T-helper 1 cell treated with Interleukin-12 subunit alpha and Interleukin-12 subunit beta and Interleukin-4 antibody, amounts not matched to agents 30 μg/mL and 1 μg/mL, for 36 hours (primary cell): ENCODE results near the gene TBK1.

ENCODE experiments used
- H3K27ac Mint-ChIP-seq: one replicate; pipeline ENCODE4 v1.8.0; 2021; ENCODE audit warnings: mild to moderate bottlenecking, mixed read lengths
- H3K27me3 Mint-ChIP-seq: one replicate; pipeline ENCODE4 v1.8.0; 2021; ENCODE audit warnings: low read depth, mixed read lengths
- H3K36me3 Mint-ChIP-seq: one replicate; pipeline ENCODE4 v1.8.0; 2021; ENCODE audit warnings: low read depth, mixed read lengths
- H3K4me1 Mint-ChIP-seq: one replicate; pipeline ENCODE4 v1.8.0; 2021; ENCODE audit warnings: low read depth, mixed read lengths
- H3K4me3 Mint-ChIP-seq: one replicate; pipeline ENCODE4 v1.8.0; 2021; ENCODE audit warnings: mild to moderate bottlenecking, moderate library complexity, mixed read lengths
- H3K9me3 Mint-ChIP-seq: one replicate; pipeline ENCODE4 v1.8.0; 2021; ENCODE audit warnings: mixed read lengths

TBK1 gene

DNA sequence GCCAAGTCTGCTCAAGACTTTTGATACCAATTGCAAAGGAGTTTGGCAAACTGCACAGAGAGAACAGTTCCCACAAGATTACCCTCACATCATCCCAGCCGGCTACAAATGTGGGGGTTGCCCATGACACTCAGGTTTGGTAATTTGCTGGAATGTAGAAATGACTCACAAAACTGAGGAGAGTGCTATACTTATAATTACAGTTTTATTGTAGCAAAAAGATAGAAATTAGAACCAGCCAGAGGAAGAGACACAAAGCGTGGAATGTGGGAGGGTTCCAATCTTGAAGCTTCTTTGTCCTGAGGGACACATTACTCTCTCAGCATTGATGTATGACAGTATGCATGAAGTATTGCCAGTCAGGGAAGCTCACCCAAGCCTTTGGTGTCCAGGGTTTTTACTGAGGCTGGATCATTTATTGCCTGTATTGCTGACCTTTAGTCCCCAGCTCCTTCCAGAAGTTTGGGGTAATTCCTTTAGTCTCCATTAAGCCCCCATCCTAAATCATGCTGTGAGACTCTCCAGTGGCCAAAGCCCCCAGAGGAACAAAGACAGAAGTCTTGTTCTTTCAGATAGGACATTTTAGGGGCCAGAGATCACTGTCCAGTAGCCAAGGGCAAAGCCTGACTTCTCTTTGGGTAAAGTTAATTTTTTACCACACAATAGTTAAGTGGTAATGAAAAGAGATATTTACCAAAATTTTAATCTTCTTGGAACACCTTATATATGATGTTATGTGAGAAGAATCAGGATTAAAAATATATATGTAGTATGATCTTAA is 9.9 kb downstream of the TBK1 start:
- Mint-ChIP-seq H3K4me1 (peaks cover 22% of the 10 kb centered on the region), H3K36me3 (peaks cover 38% of the 10 kb centered on the region), H3K4me3 (no peak overlapping the region), H3K9me3 (no peaks in the 10 kb centered on the region), H3K27ac (no peak overlapping the region), H3K27me3 (no peaks in the 10 kb centered on the region)

- Mint-ChIP-seq H3K27ac (no peak overlapping the region), H3K4me3 (no peak overlapping the region), H3K4me1 (peaks cover 7% of the 10 kb centered on the region), H3K27me3 (no peaks in the 10 kb centered on the region), H3K36me3 (peaks cover 34% of the 10 kb centered on the region), H3K9me3 (no peaks in the 10 kb centered on the region)
Observed at GRCh38 chr12:64466178-64466577, 14.3 kb downstream of the TBK1 start.

DNA sequence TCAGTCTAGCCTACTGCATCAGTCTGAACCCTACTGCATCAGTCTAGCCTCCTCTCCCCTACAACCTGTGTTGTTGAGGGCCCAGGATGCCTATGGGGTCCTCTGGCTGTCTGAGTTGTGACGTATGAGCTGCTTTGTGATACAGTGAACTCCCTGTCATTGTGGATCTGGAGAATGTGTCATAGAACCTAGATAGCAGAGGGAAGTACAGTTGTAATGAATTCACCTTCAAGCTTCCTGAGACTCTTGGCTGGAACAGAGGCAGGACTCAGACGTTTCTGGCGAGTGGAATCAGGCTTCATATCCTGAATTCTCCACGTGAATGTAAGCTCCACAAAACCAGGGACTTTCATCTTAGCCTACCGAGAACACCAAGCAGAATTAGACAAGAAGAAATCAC is 17.0 kb downstream of the TBK1 start:
- Mint-ChIP-seq H3K9me3 (no peaks in the 10 kb centered on the region), H3K27ac (no peak overlapping the region)

DNA sequence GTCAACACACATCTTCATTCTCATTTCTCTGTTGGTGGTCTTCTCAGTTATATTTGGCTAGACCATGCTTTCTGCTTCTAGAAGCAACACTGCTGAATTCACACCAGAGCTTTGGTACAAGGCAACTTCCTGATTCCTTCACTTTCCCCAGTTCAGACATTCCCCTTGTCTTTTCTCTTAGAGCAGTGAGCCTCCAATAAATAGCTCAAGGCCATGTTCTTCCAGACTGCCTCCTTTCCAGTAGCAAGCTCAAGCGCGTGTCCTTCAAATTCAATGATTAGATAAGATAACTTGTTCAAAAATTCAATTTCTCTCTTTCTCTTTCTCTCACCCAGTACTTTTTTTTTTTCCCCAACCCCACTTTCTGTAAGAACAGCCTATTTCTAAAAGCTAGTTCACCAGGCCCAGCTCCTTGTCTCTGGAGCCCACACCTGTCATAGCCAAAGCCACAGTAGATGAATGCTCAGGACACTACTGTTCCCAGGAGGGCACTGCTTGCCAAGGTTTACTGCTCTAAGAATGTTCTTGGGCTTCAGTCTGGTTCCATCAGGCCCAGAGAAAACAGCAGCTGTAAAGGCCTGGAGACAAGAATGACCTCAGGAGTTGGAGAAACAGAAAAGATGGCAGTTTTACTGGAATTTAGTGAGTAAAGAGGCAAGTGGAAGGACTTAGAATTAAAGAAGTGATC is 17.7 kb downstream of the TBK1 start:
- Mint-ChIP-seq H3K4me3 (no peak overlapping the region), H3K27me3 (no peaks in the 10 kb centered on the region)

More for the DNA sequence above, 17.0 kb downstream of the TBK1 start:
- Mint-ChIP-seq H3K4me1 (peaks cover 7% of the 10 kb centered on the region), H3K4me3 (no peak overlapping the region), H3K36me3 (peaks cover 45% of the 10 kb centered on the region), H3K27me3 (no peaks in the 10 kb centered on the region)

DNA sequence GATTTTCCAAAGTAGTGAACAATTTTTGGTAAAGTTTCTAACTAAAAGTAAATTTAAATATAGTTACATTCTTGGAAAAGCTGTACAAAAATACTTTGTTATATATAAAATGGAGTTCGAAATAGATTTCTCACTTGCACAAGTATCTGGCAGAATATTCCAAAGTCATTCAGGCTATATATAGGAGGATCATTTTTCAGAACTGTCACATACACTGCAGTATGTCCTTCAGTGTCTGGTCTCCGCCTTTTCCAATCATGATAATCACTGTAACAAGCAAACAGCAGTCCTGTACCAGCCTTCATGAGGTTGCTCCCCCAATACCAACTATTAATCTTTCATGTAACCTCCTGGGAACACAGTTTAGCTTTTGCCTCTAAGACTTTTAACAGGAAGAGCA is 18.6 kb downstream of the TBK1 start:
- Mint-ChIP-seq H3K9me3 (peaks cover 5% of the 10 kb centered on the region), H3K27ac (no peak overlapping the region), H3K4me3 (no peak overlapping the region), H3K4me1 (peaks cover 7% of the 10 kb centered on the region), H3K27me3 (no peaks in the 10 kb centered on the region), H3K36me3 (peaks cover 48% of the 10 kb centered on the region)

More for the DNA sequence above, 17.7 kb downstream of the TBK1 start:
- H3K27ac Mint-ChIP-seq = no peak overlapping the region
- H3K36me3 Mint-ChIP-seq = peaks cover 45% of the 10 kb centered on the region
- no peaks in the 10 kb centered on the region for H3K9me3 Mint-ChIP-seq
- H3K4me1 Mint-ChIP-seq = peaks cover 7% of the 10 kb centered on the region

GRCh38 chr12:64473176-64473575 is 21.3 kb downstream of the TBK1 start:
- H3K36me3 Mint-ChIP-seq = peaks cover 63% of the 10 kb centered on the region
- peaks cover 9% of the 10 kb centered on the region for H3K4me1 Mint-ChIP-seq
- no peak overlapping the region for H3K4me3 Mint-ChIP-seq
- H3K9me3 Mint-ChIP-seq = peaks cover 22% of the 10 kb centered on the region
- no peaks in the 10 kb centered on the region for H3K27me3 Mint-ChIP-seq
- no peak overlapping the region for H3K27ac Mint-ChIP-seq

- H3K36me3 Mint-ChIP-seq = peaks cover 57% of the 10 kb centered on the region
- H3K27ac Mint-ChIP-seq = no peak overlapping the region
- no peak overlapping the region for H3K4me3 Mint-ChIP-seq
- H3K4me1 Mint-ChIP-seq = peaks cover 4% of the 10 kb centered on the region
- peaks cover 22% of the 10 kb centered on the region for H3K9me3 Mint-ChIP-seq
- H3K27me3 Mint-ChIP-seq = no peaks in the 10 kb centered on the region
Observed at GRCh38 chr12:64475518-64475917, 23.6 kb downstream of the TBK1 start.

DNA sequence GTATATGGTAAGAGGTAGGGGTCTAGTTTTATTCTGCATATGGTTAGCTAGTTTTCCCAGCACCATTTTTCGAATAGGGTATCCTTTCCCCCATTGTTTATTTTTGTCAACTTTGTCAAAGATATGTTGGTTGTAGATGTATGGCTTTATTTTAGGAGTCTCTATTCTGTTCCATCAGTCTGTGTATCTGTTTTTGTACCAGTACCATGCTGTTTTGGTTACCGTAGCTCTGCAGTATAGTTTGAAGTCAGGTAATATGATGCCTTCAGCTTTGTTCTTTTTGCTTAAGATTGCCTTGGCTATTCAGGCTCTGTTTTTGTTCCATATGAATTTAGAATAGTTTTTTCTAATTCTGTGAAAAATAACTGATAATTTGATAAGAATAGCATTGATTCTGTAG is 24.9 kb downstream of the TBK1 start:
- Mint-ChIP-seq H3K4me1 (peaks cover 4% of the 10 kb centered on the region), H3K27ac (no peak overlapping the region), H3K36me3 (peaks cover 55% of the 10 kb centered on the region), H3K4me3 (no peak overlapping the region), H3K27me3 (no peaks in the 10 kb centered on the region), H3K9me3 (peaks cover 22% of the 10 kb centered on the region)

GRCh38 chr12:64478661-64479060 is 26.7 kb downstream of the TBK1 start:
- no peaks in the 10 kb centered on the region for H3K27me3 Mint-ChIP-seq
- H3K27ac Mint-ChIP-seq = no peak overlapping the region
- no peak overlapping the region for H3K4me3 Mint-ChIP-seq
- H3K4me1 Mint-ChIP-seq = peaks cover 4% of the 10 kb centered on the region
- peaks cover 22% of the 10 kb centered on the region for H3K9me3 Mint-ChIP-seq
- H3K36me3 Mint-ChIP-seq = peaks cover 44% of the 10 kb centered on the region

GRCh38 chr12:64480148-64480547 is 28.2 kb downstream of the TBK1 start:
- peaks cover 21% of the 10 kb centered on the region for H3K9me3 Mint-ChIP-seq
- H3K36me3 Mint-ChIP-seq = peaks cover 38% of the 10 kb centered on the region
- H3K27me3 Mint-ChIP-seq = no peaks in the 10 kb centered on the region
- peaks cover 4% of the 10 kb centered on the region for H3K4me1 Mint-ChIP-seq
- no peak overlapping the region for H3K4me3 Mint-ChIP-seq
- H3K27ac Mint-ChIP-seq = no peak overlapping the region

DNA sequence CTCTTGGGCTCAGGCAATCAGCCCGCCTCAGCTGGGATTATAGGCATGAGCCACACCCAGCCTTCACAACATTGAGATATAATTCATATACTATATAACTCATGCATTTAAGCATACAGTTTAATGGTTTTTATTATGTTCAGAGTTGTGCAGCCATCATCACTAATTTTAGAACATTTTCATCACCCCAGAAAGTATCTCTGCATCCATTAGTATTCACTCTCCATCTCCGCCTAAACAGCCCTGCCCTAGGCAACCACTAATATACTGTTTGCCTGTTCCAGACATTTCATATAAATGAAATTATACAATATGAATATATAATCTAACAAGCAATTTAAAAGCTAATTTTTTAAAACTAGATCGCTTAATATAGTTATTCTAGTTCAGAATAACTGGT is 34.7 kb downstream of the TBK1 start:
- H3K4me1 Mint-ChIP-seq = peaks cover 3% of the 10 kb centered on the region
- H3K27me3 Mint-ChIP-seq = no peaks in the 10 kb centered on the region
- peaks cover 39% of the 10 kb centered on the region for H3K36me3 Mint-ChIP-seq
- H3K9me3 Mint-ChIP-seq = no peaks in the 10 kb centered on the region
- no peak overlapping the region for H3K4me3 Mint-ChIP-seq
- no peak overlapping the region for H3K27ac Mint-ChIP-seq

DNA sequence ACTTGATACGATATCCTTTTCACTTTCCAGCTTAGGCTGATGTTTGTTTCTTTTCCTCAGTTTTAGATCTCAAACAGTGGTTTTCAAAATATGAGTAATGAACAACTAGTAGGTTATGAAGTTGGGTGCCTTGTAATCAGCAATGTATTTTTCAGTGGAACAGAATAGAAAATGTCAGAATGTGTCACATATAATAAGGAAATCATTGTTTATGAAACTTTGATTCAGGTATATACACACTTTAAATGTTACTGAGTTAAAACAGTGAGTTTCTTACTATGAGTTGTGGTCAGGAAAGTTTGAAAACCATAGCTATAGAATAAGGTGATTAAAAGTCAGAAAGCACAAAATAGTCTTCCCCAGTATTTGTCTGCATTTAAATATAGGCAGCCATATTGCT is 39.8 kb downstream of the TBK1 start:
- Mint-ChIP-seq H3K4me3 (no peak overlapping the region), H3K27ac (no peak overlapping the region), H3K4me1 (peaks cover 10% of the 10 kb centered on the region), H3K9me3 (no peaks in the 10 kb centered on the region), H3K36me3 (peaks cover 40% of the 10 kb centered on the region), H3K27me3 (no peaks in the 10 kb centered on the region)

- Mint-ChIP-seq H3K27me3 (no peaks in the 10 kb centered on the region), H3K36me3 (peaks cover 37% of the 10 kb centered on the region), H3K9me3 (no peaks in the 10 kb centered on the region), H3K27ac (no peak overlapping the region), H3K4me3 (no peak overlapping the region), H3K4me1 (peaks cover 10% of the 10 kb centered on the region)
Observed at GRCh38 chr12:64493513-64493912, 41.6 kb downstream of the TBK1 start.

DNA sequence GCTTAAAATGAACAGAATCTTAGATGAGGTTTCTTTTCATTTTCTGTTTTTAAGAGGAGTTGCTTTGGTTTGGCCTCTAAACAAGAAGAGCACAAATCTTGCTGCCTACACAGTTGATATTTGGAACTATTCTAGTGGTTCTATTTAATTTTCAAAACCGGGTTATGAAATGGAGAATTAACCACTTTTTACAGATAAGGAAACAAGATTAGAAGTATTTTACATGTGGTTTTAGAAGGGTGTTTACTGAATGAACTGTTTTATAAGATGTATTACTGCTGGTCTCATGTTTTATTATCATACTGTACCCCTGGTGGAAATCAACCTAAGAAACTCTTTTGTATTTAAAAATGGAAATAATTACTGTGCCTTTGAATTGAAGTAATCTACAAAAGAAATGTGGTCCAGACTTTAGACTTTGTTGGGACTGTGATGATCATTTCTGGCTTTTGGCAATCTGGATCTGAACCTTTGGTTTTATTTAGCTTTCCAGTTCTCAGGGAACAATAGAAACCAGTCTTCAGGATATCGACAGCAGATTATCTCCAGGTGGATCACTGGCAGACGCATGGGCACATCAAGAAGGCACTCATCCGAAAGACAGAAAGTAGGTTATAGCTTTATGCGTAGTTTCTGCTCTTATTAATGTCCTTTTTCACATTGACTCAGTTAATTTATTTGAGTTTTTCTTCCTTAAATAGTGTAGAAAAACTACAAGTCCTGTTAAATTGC is 43.2 kb downstream of the TBK1 start:
- Mint-ChIP-seq H3K27ac (no peak overlapping the region), H3K27me3 (no peaks in the 10 kb centered on the region), H3K4me1 (peaks cover 8% of the 10 kb centered on the region), H3K36me3 (peaks cover 34% of the 10 kb centered on the region), H3K9me3 (no peaks in the 10 kb centered on the region), H3K4me3 (no peak overlapping the region)
